Lower lobe of right lung (tissue), 2 donors: Measurements from ENCODE around the gene SPAG17. TPM values are rescaled to one million over a fixed set of nuclear protein-coding genes. Genes with fewer than 3 reads are reported as not detected.

Experiments
- ATAC-seq, 2 donors: fragments of 200-7000 bp; cut with Tn5 transposase; one replicate each; pipeline ENCODE4 v1.9.1; 2020 to 2022; ENCODE audit warnings: mild to moderate bottlenecking in 2 of 2, moderate library complexity in 2 of 2
- DNase-seq: peaks from one replicate; pipeline ENCODE4 v3.0.0-alpha.2; 2020
- H3K27ac ChIP-seq: fragments of 200-600 bp; one replicate; pipeline ENCODE4 v1.8.0; 2022
- H3K27me3 ChIP-seq: fragments of 200-600 bp; one replicate; pipeline ENCODE4 v1.8.0; 2022; ENCODE audit warnings: low read depth
- H3K36me3 ChIP-seq: fragments of 200-600 bp; one replicate; pipeline ENCODE4 v1.8.0; 2022; ENCODE audit warnings: mild to moderate bottlenecking
- H3K4me1 ChIP-seq: fragments of 200-600 bp; one replicate; pipeline ENCODE4 v1.8.0; 2022
- H3K4me3 ChIP-seq: fragments of 200-600 bp; one replicate; pipeline ENCODE4 v1.8.0; 2022; ENCODE audit warnings: mild to moderate bottlenecking
- H3K9me3 ChIP-seq: fragments of 200-600 bp; one replicate; pipeline ENCODE4 v1.8.0; 2022
- CTCF ChIP-seq: fragments of 200-600 bp; IDR thresholded peaks from one replicate; pipeline ENCODE4 v1.8.0; 2022; ENCODE audit warnings: antibody characterized with exemption, mild to moderate bottlenecking
- intact Hi-C: fragments of 100-400 bp; cut with DNase I; formaldehyde crosslinking; loops from one replicate; pipeline ENCODE4 v1.11.0; 2022
- total RNA-seq: library from RNA; stranded (reverse); fragmentation: NEBNext Ultra II Directional; extraction: Animal tissue kit (Norgen Biotek cat#: 25700); gene quantifications from one replicate; pipeline ENCODE4 v1.2.1, GENCODE V29; 2021
- donor health status: DM: no; HTN: yes; CAD: no; lungs with severe emphysema.

SPAG17 gene
- total RNA-seq, 1 donor from 2014 or later = 9.9 TPM

GRCh38 chr1:118116401-118116800 lies 68.6 kb downstream of the SPAG17 start:
- DNase-seq (no peak), ATAC-seq (no peak)
- H3K27me3 ChIP-seq = no peaks in the 10 kb centered on the region
- intact Hi-C loops = no loop called here
- no peak for TF ChIP-seq CTCF
- no peak overlapping the region for H3K27ac ChIP-seq
- peaks cover 9% of the 10 kb centered on the region for H3K4me1 ChIP-seq
- H3K9me3 ChIP-seq = no peaks in the 10 kb centered on the region
- H3K36me3 ChIP-seq = no peaks in the 10 kb centered on the region
- no peak overlapping the region for H3K4me3 ChIP-seq

DNA sequence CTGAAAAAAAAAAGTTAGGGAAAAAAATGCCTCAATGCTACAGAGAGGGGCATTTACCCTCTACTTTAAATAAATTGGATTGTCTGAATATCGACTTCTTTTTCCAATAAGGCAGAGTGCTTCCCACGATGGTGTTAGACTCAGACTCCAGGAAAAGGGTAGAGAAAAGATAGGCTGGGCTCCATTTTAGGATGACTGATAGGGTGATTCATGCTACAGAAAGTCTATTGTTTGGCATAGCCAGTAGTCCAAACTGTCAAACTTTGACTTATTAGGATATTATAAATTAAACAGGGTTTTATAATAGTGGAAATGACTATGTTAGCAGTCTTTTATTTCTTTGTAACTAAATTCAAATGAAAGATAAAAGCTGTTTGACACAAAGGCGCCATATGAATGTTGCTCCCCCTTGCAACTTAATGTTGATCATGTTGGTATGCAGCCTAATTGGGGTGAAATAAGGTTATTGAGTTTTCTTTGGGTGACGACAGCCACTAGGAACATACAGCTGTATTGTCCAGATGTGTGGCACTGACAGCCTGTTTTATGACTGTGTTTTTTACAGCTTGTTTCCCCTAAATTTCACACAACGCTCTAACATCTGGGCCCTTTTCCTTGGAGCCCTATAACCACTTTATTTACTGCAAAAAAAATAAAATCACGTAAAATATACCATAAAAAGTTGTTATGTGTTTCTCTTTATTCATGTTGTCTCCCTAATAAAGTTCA lies 69.3 kb downstream of the SPAG17 start:
- H3K27me3 ChIP-seq = no peaks in the 10 kb centered on the region
- no peaks in the 10 kb centered on the region for H3K36me3 ChIP-seq
- ATAC-seq (no peak), DNase-seq (no peak)
- no peaks in the 10 kb centered on the region for H3K9me3 ChIP-seq
- intact Hi-C loops = no loop called here
- H3K27ac ChIP-seq = no peak overlapping the region
- H3K4me1 ChIP-seq = peaks cover 9% of the 10 kb centered on the region
- no peak overlapping the region for H3K4me3 ChIP-seq
- no peak for TF ChIP-seq CTCF

GRCh38 chr1:118113261-118113660 lies 71.8 kb downstream of the SPAG17 start:
- Histone ChIP-seq H3K4me1 (peaks cover 9% of the 10 kb centered on the region), H3K27me3 (no peaks in the 10 kb centered on the region), H3K9me3 (no peaks in the 10 kb centered on the region), H3K4me3 (no peak overlapping the region), H3K36me3 (no peaks in the 10 kb centered on the region), H3K27ac (no peak overlapping the region)
- no peak for TF ChIP-seq CTCF
- intact Hi-C loops = no loop called here
- ATAC-seq (no peak), DNase-seq (no peak)

GRCh38 chr1:118110580-118110979 lies 74.4 kb downstream of the SPAG17 start:
- no peaks in the 10 kb centered on the region for H3K4me1 ChIP-seq
- no peak overlapping the region for H3K4me3 ChIP-seq
- H3K36me3 ChIP-seq = no peaks in the 10 kb centered on the region
- intact Hi-C loops = no loop called here
- DNase-seq = no peak
- no peak for ATAC-seq
- H3K27ac ChIP-seq = no peak overlapping the region
- no peaks in the 10 kb centered on the region for H3K27me3 ChIP-seq
- TF ChIP-seq CTCF = no peak
- H3K9me3 ChIP-seq = no peaks in the 10 kb centered on the region

DNA sequence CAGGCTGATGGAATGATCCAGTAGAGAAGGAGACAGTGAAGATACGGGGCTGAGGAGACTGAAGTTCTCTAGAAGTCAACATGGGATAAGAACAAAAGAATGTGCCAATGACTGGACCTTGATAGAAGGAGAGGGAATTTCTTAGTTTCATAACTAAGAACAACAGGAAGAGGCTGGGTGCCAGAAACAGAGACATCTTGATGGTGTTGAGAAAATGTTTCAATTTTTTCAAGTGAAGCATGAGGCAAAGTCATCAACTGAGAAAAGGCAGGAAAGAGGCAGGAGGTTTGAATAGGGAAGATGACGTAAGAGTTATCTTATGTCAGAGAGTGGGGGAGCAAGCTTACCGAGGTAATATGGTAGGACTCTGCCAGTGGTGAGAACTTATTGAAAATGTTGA lies 80.1 kb downstream of the SPAG17 start:
- intact Hi-C loops = no loop called here

More for the DNA sequence above, 80.1 kb downstream of the SPAG17 start:
- H3K27me3 ChIP-seq = no peaks in the 10 kb centered on the region
- no peak for TF ChIP-seq CTCF
- H3K9me3 ChIP-seq = no peaks in the 10 kb centered on the region
- no peaks in the 10 kb centered on the region for H3K4me1 ChIP-seq
- H3K4me3 ChIP-seq = no peak overlapping the region
- H3K36me3 ChIP-seq = no peaks in the 10 kb centered on the region
- ATAC-seq = no peak
- no peak overlapping the region for H3K27ac ChIP-seq
- no peak for DNase-seq
